AG20443 (cell line): ENCODE results near the gene ACTN4.

ENCODE experiments used
- DNase-seq: peaks from one replicate; pipeline ENCODE4 v3.0.0; 2012; ENCODE audit warnings: low spot score, mixed read lengths

ACTN4 gene

DNA sequence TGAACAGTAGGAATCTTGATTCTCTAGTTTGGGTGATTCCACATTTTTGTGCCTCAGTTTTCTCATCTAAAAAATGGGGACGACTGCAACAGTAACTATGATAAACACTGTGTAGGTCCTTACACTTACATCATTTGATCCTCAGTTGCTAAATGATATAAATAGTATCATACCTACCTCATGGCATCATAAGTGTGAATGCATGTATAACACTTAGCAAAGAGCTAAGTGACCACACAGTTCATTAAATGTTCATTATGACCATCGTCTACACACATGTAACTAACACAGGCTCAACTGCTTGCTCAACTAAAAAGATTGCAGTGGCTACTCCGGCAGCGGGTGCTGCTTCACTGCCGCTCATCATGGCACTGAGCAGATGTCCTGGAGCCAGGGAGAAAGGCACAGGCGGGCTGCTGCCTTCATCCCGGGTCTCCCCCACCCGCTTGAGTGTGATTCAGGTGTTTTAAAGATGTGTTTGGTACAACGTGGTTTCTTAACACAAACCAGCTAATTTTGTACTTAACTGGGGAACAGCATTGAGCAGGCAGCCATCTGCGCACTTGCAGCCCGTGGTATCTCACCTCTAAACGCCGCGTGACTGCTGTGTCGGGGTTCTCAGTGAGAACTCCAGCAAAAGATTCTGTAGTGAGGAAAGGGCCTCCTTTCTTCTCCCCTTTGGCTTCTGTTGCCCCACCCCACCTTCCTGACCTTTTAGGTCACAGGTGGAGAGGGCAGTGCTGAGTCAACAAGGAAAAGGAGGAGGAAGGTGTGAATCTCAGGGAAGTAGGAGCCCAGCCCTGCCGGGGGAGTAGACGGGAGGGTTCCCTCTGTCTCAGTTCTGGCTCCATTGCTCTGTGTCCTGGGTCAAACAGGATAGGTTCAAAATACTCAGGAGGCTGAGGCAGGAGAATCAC, 11.7 kb upstream of the ACTN4 start:
- no peak for DNase-seq

DNA sequence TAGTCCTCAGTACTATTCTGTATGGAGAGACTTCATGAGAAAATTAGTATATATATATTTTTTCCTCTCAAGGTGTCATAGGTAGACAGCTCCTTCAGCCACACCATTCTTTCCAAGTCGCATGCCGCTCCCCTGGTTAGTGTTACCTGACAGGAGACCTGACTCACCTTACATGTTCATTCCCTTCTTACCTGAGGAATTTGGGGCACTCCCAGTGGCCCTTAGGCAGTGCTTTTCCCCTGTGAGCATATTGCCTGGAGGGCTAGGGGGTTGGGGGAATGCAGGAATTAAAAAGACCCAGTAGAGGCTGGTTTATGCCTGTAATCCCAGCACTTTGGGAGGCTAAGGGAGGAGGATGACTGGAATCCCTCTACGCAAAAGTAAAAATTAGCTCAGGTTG, 9.0 kb upstream of the ACTN4 start:
- DNase-seq, result no peak

DNA sequence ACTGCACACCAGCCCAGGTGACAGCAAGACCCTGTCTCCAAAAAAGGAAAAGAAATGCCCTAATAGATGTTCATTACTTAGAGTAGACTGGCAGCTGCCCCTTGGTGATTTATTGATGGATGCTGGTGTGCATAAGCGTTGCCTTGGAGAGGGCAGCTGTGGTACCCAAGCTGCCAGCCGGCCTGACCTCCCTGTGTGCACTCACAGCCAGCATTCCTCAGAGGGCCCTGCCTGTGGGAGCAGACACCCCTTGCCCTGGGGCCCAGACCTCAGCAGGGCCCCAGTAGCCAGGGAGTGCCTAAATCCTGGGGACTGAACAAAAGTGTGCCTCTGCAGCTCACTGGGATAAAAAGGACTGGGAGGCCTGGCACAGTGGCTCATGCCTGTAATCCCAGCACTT, 7.8 kb upstream of the ACTN4 start:
- no peak for DNase-seq

DNA sequence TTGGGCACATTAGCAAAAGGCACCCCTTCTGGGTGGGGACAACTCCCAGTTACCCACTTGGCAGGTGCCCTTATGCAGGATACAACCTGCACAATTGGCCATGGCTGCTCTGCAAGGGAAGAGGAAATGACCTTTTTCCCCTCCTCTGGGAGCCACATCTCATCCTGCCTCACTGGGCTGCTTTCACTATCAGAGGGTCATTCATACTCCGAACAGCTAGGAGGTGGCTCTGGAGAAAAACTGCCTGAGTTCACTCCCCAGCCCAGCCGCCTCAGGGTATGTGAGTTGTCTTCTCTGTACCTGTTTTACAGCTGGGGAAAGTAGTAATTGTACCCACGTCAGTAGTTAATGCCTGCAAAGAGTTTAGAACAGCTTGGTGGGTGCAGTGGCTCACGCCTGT, 7.1 kb upstream of the ACTN4 start:
- DNase-seq, result no peak

DNA sequence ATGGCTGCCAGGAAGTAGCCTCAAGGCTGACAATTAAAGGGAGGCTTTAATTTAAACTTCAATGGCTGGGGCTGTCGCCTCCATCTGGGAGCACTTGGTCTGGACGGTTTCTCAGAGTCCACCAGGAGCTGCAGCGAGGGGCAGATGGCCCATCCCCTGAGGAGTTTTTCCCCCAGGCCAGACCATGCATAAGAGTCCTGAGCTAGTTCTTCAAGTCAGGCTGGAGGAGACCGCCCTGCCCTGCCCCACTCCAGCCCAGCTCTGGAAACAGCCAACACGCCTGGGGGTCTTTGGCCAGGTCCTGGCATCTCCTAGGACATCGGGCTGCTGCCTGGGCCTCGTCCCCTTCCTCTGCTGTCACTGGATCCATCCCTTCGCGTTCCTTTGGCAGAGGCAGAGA, 5.3 kb upstream of the ACTN4 start:
- DNase-seq, result no peak

DNA sequence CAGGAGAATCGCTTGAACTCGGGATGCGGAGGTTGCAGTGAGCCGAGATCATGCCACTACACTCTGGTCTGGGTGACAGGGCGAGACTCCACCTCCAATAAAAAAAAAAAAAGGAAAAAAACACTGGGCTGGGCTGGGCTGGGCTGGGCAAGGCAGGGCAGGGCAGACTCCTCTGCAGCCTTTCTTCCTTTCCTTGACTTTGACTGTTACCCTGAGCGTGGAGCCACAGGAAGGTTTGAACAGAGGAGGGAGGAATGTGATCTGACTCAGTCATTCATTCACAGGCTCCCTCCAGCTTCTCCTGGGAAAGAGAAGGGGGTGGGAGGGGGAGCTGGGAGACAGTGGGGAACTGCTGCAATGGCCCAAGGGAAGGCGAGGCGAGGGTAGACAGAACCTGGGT, 2.7 kb upstream of the ACTN4 start:
- DNase-seq, result no peak

DNA sequence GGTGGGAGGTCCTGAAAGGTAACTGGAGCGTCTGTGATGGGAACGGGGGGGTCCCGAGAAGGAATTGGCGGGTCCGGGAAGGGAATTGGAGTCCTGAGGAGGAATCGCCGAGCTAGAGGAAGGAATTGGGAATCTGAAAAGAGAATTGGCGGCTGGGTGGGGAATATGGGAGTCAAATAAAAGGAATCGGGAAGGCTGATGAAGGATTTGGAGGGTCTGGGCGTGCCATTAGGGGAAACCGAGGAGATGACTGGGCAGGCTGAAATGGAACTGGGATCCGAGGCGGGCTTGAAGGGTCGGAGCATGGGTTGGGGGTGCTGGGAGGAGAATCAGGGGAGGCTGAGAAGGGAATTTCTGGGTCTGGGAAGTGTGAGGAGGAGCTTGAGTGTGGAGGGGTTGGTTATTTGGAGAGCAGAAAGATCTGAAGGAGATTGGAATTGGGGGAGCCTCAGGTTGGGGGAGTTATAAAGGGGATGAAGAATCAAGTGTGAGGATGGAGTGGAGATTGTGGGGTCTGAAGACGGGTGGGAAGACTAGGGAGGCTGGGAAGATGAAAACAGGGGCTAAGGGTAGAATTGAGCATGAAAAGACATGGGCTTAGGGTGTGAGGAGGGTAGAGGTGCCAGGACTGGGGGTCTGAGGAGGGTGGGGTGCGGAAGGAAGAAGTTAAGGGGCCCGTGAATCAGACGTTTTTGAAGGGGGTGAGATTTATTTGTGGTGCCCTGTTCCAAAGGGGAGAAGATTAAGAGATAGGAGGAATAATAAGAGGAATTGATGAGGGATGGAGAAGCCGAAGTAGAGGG, 718 bp downstream of the ACTN4 start:
- DNase-seq, result no peak

DNA sequence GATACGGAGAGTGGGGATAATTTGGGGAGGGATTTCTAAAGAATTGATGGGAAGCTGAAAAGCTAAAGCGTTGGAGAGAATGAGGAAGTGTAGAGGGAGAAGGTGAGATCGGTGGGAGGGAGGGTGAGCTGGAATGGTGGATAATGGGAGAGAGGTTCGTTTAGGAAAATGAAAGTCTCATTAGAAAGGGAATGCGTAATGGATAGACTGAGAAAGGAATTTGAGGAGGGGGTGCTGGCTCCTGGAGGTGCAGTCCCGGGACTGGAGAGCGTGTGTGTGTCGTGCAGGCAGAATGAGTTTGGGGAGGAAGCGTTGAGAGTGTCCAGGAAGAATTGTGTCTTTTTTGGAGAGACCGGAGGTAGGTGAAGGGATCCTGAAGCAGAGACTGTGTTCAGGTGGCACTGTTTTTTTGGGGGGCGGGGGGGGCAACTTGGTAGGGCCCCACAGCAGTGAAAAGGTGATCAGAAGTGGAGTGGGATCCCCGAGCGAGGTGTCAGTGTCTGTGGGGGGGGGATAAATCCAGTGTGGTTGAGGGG, 1.4 kb downstream of the ACTN4 start:
- no peak for DNase-seq

DNA sequence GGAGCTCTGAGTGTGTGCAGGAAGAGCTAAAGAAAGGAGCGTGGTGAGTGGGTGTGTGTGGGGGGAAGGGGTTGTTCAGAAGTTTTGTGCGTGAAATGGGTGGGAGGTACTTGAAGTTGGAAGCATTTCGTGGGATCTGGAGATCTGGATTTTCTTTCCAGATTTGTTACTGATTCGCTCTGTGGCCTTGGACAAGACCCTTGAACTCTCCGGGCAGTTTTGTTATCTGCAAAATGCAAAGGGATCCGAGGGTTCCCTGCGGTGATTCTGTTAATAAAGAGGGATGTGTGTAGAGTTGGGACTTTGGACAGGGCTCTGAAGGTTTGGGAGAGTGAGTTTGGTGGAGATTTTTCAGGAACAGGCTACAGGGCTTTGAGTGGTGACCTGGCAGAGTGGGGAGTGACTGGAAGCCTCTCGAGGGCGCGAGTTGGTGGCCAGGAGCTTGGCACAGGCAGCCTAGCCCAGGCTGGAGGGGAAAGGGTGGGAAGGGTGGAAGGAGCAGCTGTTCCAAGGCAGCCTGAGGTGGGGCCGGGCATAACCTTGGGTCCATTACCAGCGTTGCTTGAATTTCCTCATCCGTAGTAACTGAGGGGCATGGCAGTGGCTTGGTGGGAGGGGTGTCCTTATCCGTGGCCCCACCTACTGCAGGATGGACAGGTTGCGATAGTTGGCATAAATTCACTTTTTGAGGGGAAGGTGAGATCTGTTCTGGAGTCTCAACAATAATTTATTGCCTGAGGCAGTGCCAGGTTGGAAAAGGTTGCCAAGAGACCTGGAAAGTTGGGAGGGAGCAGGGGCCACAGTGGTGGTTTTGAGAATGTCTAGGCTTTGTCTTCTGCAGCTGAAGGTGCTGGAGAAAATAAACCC, 2.1 kb downstream of the ACTN4 start:
- no peak for DNase-seq

DNA sequence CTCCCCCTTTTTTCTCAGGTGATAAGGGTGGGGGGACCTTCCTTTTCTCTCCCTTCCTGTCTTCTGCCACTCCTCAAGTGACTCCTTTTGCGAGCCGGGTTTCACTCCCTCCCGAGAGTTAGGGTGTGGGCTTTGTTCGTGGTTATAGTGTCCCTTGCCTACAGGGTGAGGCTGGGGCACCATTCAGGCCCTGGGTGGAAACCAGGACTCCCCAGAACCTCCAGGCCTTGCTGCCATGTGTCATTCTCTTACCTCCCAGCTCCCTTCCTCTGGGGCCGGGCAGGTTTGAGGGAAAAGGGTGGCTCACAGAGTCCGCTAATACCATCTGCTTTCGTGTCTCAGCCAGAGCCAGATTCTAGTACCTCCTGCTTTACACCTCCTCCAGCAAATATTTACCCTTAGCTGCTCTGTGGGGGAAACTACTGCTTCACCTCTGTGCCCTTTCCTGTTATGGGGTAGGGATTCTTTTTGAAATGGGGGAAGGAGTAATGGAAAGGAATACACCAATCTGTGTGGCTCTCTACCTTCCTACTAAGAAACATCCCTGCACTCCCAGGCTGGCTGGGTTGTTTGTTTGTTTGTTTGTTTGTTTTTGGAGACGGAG, 2.8 kb downstream of the ACTN4 start:
- DNase-seq, result no peak

DNA sequence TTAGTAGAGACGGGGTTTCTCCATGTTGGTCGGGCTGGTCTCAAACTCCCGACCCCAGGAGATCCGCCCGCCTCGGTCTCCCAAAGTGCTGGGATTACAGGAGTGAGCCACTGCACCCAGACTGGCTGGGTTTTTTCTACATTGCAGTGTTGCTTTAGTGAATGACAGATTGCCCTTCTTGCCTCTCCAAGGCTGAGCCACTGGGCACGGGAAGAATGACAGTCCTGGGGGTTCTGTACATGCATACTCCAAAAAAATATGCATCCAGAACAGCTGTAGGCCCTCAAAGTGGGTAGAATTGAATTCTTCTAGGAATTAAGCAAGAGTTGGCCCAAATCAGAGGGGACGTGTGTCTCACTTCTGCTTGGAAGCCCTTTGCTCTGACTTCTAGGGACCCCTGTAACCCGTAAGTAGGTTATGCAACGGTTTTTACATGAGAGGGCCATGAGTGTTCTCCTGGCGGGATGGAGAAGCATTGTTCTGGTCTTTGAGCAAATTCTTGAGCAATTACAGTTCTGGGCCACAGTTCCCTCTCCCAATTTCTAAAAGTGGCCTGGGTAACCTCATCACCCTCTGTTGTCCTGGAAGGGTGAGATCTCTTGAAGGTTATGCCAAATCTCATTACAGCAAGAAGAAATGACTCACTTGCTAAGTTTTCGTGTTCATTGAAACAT, 3.6 kb downstream of the ACTN4 start:
- DNase-seq, result peak; percentile 75

DNA sequence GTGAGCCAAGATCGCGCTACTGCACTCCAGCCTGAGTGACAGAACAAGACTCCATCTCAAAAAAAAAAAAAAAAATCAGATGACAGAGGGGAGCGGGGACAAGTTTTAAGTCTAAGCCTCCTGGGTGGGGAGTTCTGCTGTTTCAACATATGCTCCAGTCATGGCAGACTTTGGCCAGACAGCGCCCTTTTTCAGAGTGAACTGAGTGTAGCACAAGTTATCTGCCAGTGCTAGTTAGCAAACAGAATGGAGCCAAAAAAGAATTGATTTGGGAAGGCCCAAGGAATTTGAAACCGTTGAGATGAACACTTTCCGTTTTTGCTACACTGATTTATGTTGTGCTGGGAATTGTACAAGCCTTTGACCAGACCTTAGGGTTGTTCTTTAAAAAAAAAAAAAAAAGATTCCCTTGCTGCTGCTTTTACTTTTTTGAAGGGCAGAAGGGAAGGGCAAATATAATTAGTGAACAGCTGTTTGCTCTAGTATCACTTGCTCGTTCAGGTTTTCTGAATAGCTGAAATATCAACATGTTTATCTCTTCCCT, 5.7 kb downstream of the ACTN4 start:
- DNase-seq, result no peak

DNA sequence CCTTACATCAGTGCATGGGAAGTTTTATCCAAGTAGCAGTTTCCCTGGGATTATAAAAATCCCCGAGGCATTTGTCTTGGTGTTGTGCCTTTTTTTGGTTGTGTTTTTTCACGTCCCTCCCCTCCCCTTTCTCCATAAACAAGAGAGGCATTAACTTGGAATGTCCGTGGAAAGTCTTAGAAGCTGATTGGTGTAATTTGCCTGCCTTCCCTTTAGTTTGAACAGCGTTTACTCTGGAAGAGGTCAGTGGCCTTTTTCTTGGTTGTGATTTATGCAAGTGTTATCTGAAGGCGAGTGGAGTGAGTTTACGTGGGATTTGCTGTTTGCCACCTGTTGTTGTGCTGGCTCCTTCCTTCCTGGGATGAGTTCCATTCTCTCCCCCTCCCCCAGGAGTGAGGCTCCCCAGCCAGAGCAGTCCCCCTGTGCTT, 7.2 kb downstream of the ACTN4 start:
- no peak for DNase-seq

DNA sequence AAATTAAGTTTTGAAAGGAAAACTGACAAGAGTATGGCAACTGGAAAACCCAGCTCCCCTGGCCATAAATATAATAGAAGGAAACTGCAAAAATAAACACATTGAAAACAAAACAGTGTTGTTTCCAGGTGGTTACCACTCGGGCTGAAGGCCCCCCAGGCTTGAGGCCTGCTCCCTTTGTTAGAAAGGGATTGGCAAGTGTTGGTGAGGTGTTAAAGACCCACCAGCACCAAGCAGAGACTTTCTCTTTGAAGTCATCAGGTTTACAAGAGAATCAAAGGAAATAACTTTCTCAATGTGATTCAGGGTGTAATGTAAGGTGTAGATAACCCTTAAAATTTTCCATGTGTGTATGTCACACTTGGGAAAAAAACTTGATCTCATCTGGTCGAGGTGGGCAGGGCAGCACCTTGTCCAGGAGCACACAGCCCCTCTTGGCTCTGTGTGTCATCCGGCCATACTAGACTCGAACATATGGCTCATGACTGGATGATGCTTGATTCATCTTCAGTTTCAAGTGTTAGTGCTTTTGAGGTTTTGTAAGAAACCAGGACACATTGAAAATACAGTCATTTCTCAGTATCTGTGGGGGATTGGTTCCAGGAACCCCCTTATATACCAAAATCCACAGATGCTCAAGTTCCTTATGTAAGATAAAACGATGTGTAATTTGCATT, 7.8 kb downstream of the ACTN4 start:
- no peak for DNase-seq

DNA sequence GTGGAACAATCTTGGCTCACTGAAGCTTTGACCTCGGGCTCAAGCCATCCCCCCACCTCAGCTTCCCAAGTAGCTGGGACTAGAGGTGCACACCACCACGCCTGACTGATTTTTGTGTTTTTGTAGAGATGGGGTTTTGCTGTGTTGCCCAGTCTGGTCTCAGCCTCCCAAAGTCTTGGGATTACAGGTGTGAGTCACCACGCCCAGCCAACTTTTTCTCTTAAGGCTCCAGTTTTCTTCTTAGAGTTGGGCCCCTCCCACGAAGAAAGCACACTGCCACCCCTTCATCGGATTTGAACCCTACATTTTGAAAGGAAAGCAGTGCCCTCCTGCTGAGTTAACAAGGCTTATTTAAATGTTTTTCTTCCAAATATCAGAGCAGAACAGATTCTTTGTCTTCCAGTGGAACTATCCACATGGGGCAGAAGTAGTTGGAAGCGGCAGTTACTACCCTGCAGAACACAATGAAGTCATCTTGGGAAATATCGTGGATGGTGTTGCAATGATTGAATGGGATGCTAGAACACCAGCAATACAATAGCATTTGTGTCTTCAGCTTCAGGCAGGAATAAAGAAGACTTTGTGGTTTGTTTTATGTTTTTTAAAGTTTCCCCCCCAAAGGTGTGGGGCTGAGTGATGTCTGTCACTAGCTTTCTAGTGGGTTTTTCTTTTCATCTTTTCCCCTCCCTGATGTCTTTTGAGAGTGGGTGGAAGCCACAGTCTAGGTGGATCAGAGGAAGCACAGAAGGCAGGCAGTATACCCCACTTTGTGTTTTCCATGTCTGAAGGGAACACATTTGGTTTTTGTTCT, 8.9 kb downstream of the ACTN4 start:
- DNase-seq, result no peak

DNA sequence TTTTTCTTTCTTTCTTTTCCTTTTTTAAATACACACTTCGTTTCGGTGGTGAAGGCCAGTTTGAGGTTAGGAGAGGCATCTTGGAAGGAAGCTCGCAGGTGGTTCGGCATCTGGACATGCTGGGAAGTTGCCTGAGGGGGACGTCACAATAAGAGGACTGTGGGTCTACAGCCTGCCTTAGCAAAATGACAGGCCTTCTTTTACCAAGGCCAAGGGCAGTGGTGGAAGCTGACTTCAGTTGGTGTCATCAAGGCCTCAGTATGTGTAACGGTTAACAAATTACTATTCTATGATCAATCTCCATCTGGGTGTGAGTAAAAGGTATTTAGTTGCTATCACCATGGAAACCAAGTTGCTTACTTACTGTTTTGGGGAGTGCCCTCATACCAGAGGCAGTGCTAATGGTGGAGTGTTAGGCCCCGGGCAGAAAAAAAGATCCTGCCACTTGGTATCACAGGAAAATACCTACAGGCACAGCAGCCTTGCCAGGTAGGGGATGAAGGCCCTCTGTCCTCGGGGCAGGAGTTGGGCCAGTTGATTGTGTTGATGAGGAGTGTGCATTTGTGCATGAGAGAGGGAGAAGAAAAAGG, 10.3 kb downstream of the ACTN4 start:
- peak; percentile 67 for DNase-seq

DNA sequence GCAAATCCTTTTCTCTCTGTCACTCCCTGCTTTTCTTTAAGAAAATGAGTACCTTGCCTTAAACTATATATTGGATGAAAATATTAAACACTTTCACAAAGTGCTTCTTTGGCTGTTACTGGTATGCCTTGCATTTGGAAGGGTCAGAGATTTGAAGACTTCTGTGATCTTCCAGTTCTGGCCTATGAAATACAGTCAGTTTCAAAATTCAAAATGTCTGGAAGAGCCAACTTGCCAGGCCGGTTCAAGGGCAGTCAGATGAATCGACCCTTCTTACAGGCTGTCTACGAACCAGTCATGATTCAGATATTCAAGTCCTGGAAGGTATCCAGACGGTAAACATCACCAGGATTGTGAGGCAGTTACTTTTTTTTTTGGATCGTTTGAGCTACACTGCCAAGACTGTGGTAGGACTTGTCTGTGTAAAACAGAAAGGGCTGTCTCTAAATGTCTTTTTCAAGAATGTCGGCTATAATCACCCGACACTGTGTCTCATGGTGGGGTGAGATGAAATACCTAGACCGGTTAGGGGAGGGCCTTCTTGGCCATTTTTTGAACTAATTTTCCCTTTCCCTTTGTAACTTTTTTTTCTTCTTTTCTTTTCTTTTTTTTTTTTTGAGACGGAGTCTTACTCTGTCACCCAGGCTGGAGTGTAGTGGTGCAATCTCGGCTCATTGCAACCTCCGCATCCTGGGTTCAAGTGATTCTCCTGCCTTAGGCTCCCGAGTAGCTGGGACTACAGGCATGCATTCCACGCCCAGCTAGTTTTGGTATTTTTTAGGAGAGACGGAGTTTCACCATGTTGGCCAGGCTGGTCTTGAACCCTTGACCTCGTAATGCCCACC, 11.2 kb downstream of the ACTN4 start:
- DNase-seq, result peak; percentile 87

DNA sequence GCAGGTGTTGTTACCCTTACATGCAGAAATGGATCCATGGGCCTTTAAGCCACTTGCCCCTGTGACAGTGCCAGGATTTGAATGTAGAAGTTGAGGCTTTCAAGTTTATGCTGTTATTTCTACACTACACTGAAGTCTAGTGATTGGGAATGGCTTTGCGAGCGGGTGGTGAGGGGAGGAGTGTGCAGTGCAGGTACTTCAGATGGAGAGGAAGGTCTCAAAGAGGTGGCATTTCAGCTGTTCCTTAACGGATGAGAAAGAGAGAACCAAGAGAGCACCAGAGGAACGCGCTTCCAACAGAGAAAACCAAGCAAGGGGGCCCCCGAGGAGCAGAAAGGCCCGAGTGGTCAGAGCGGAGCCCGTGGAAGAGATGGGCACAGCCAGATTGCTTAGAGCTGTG, 13.3 kb downstream of the ACTN4 start:
- DNase-seq, result no peak
